K562 (cell line): ENCODE results near the gene SMIM3. TPM values are rescaled to one million over a fixed set of nuclear protein-coding genes. Genes with fewer than 3 reads are reported as not detected.

Experiments used
- BDP1 ChIP-seq: IDR thresholded peaks from 3 replicates; pipeline ENCODE4 v1.6.1; 2011; ENCODE audit not compliant: insufficient read length, insufficient read depth
- ESRRB ChIP-seq: fragments of 250-450 bp; sonication (Bioruptor Pico); IDR thresholded peaks from 2 replicates; pipeline ENCODE4 v1.5.0; 2020; ENCODE audit warnings: mild to moderate bottlenecking, moderate library complexity, borderline replicate concordance
- GTF3C2 ChIP-seq: IDR thresholded peaks from 3 replicates; pipeline ENCODE4 v1.6.1; 2011; ENCODE audit warnings: borderline replicate concordance, mild to moderate bottlenecking, moderate library complexity; ENCODE audit not compliant: insufficient read length; ENCODE audit errors: extremely low read depth
- KLF10 ChIP-seq: fragments of 250-450 bp; sonication (Bioruptor Pico); IDR thresholded peaks from 2 replicates; pipeline ENCODE4 v1.6.1; 2021; ENCODE audit warnings: matching md5 sums
- PTTG1 ChIP-seq: fragments of 450-650 bp; IDR thresholded peaks from 2 replicates; pipeline ENCODE4 v1.6.1; 2016; ENCODE audit warnings: low read depth, mild to moderate bottlenecking, missing genetic modification characterization, missing compliant biosample characterization
- RNF2 ChIP-seq: sonication (generic); IDR thresholded peaks from 2 replicates; pipeline ENCODE4 v1.6.1; 2016
- SRSF3 ChIP-seq: fragments of 200-400 bp; formaldehyde crosslinking; IDR thresholded peaks from 2 replicates; pipeline ENCODE4 v1.6.1; 2016; ENCODE audit warnings: mild to moderate bottlenecking, low read length, moderate library complexity; ENCODE audit not compliant: insufficient read depth
- TRIM25 ChIP-seq: fragments of 450-650 bp; IDR thresholded peaks from 2 replicates; pipeline ENCODE4 v1.7.0; 2016; ENCODE audit warnings: borderline replicate concordance
- ZBTB7A ChIP-seq: IDR thresholded peaks from 2 replicates; pipeline ENCODE4 v1.6.1; 2011; ENCODE audit warnings: low read depth, mild to moderate bottlenecking, low read length, moderate library complexity, borderline replicate concordance; ENCODE audit not compliant: control insufficient read depth
- ZNF146 ChIP-seq: IDR thresholded peaks from one replicate; pipeline ENCODE4 v1.6.1; 2018; ENCODE audit warnings: missing compliant biosample characterization; ENCODE audit not compliant: unreplicated experiment
- ZNF274 ChIP-seq: IDR thresholded peaks from 2 replicates; pipeline ENCODE4 v1.6.1; 2011; ENCODE audit warnings: low read depth, mild to moderate bottlenecking, low read length, moderate library complexity, borderline replicate concordance
- ZNF764 ChIP-seq: fragments of 250-450 bp; sonication (Bioruptor Pico); IDR thresholded peaks from 2 replicates; pipeline ENCODE4 v1.4.0; 2020; ENCODE audit warnings: low read depth, mild to moderate bottlenecking, moderate library complexity
- polyA plus RNA-seq, 8 experiments: library from polyadenylated mRNA; depleted of rRNA in 4 of 8; stranded (reverse) in 5 of 8; unstranded in 3 of 8; fragments of >200 nt; fragmentation: Nextera tagmentation in 2 of 8; fragmentation: Illumina TruSeq in 1 of 8; extraction: Ambion mirVana in 2 of 8; extraction: Trizol in 1 of 8; gene quantifications; 2 replicates each; pipeline versions ENCODE4 v1.2.1 to v1.2.3, GENCODE V29; 2011 to 2014; ENCODE audit warnings: inconsistent platforms in 1 of 8, missing spikeins in 1 of 8
- total RNA-seq, 7 experiments: library from RNA; depleted of rRNA in 6 of 7; stranded (reverse); fragments of >200 nt in 6 of 7; fragmentation: Illumina TruSeq in 2 of 7; extraction: Trizol in 2 of 7; gene quantifications; 2 replicates each; pipeline versions ENCODE4 v1.2.1 to v1.2.3, GENCODE V29; 2011 to 2021; ENCODE audit warnings: low replicate concordance in 1 of 7
- TF ChIP-seq, protein P1 (sequence below): fragments of 450-650 bp; formaldehyde crosslinking; IDR thresholded peaks from 2 replicates; pipeline ENCODE4 v1.4.0; 2020; ENCODE audit warnings: mild to moderate bottlenecking, moderate library complexity
- TF ChIP-seq, protein P2 (sequence below): IDR thresholded peaks from 2 replicates; pipeline ENCODE4 v1.6.1; 2011; ENCODE audit warnings: borderline replicate concordance, low read depth, mild to moderate bottlenecking, moderate library complexity, low read length; ENCODE audit not compliant: insufficient read depth, poor library complexity, severe bottlenecking

SMIM3 gene
- total and polyA plus RNA-seq, 9 of the 15 experiments (the other 6 are each of a cell fraction or from before 2014, with no cell fraction given), result 4.1 to 27.7 (median 13.6) TPM

DNA sequence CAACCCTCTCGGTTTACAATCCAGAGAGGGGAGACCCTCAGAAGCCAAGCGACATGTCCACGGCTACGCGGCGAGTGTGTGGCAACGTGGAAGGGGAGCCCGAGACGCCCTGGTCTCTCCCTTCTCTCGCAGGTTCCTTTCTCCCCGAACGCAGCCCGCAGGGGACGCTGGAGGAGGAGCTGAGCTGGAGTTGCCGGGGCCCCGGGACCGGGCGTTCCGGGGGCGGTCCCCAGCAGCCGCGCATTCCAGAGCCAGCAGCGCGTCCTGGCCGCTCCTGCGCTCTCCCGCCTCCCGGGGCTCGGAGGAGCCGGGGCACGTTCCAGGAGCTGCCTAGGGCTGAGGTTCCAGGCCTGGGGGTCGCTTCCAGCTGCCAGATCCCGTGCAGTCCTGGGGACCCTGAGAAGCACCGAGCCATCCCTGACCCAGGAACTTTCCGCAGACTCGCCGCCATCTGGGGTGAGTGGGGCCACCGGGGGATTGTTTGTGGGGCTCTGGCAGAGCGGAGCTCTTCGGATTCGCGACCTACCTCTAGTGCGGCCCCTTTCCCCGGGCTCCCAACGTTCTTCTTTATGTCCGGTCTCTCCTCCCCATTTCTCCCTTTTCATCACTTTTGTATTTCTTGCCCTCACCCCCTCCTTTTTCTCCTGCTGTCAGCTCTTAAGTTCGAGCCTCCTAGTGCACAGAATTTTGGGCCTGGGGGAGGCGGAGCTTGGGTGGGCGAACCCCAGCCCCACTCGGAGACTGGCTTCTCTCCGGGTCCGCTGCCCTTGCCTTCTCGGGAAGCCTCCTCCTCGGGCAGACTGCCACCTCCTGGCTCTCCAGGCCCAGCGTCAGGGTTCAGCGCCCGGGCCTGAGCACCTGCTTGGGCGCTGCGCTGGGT, at the start of gene SMIM3 (continued):
- TF ChIP-seq GTF3C2 (no peak), ESRRB (no peak), ZNF764 (CRISPR knock-in tag) (no peak), ZBTB7A (peak; percentile 82; the same call in 1 of the 2 replicates), ZNF274 (no peak), SRSF3 (no peak), RNF2 (no peak), TRIM25 (no peak), PTTG1 (tag) (no peak), BDP1 (no peak), KLF10 (CRISPR knock-in tag) (no peak), ZNF146 (CRISPR knock-in tag) (no peak)
- TF ChIP-seq, protein P1, sequence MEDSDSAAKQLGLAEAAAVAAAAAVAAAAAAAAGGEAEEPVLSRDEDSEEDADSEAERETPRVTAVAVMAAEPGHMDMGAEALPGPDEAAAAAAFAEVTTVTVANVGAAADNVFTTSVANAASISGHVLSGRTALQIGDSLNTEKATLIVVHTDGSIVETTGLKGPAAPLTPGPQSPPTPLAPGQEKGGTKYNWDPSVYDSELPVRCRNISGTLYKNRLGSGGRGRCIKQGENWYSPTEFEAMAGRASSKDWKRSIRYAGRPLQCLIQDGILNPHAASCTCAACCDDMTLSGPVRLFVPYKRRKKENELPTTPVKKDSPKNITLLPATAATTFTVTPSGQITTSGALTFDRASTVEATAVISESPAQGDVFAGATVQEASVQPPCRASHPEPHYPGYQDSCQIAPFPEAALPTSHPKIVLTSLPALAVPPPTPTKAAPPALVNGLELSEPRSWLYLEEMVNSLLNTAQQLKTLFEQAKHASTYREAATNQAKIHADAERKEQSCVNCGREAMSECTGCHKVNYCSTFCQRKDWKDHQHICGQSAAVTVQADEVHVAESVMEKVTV (CRISPR knock-in tag), result peak; percentile 59
- TF ChIP-seq, protein P2, sequence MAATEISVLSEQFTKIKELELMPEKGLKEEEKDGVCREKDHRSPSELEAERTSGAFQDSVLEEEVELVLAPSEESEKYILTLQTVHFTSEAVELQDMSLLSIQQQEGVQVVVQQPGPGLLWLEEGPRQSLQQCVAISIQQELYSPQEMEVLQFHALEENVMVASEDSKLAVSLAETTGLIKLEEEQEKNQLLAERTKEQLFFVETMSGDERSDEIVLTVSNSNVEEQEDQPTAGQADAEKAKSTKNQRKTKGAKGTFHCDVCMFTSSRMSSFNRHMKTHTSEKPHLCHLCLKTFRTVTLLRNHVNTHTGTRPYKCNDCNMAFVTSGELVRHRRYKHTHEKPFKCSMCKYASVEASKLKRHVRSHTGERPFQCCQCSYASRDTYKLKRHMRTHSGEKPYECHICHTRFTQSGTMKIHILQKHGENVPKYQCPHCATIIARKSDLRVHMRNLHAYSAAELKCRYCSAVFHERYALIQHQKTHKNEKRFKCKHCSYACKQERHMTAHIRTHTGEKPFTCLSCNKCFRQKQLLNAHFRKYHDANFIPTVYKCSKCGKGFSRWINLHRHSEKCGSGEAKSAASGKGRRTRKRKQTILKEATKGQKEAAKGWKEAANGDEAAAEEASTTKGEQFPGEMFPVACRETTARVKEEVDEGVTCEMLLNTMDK, result peak; percentile 16
